ENCODE data around the gene FRG2B.

- no peak for TF ChIP-seq EZH2 (IDR thresholded peaks at IDR 0.05; ENCODE audit: insufficient read depth, poor library complexity, severe bottlenecking)
- no peak for TF ChIP-seq EZH2phosphoT487 (IDR thresholded peaks at IDR 0.05; ENCODE audit: insufficient read depth, low read depth)
These were observed 33.9 kb downstream of the FRG2B start for GRCh38 chr10:133592716-133593115.
